K562 (cell line): ENCODE measurements around the gene ZNF750. TPM values are rescaled to one million over a fixed set of nuclear protein-coding genes. Genes with fewer than 3 reads are reported as not detected.

Experiments
- ATAC-seq: fragments of 200-7000 bp; cut with Tn5 transposase; 3 replicates; pipeline ENCODE4 v1.9.1; 2020; ENCODE audit warnings: moderate library complexity
- BruUV-seq: library from RNA; stranded (reverse); fragments of 400-500 nt; replicated peaks from 2 replicates; lab custom pipeline; 2021; lab: Mats Ljungman, UMichigan
- CTCF ChIA-PET: fragments of 300-600 bp; formaldehyde crosslinking; extraction: SDS; loops from one replicate; lab custom pipeline; 2021; ENCODE audit warnings: low intra/inter-chr PET ratio; lab: Yijun Ruan, JAX
- POLR2A ChIA-PET: fragments of 300-600, 350-650 bp; sonication (Branson Sonifier 250); formaldehyde crosslinking; extraction: SDS; loops from one replicate; lab custom pipeline; 2021; ENCODE audit warnings: antibody characterized with exemption, inconsistent platforms; lab: Yijun Ruan, JAX
- DNase-seq, 4 experiments: peaks; one replicate each; pipeline versions ENCODE4 v3.0.0 to v3.0.0-alpha.2; 2011 to 2018; ENCODE audit warnings: low spot score in 3 of 4, mixed read lengths in 3 of 4; ENCODE audit errors: extremely low read depth in 1 of 4
- FAIRE-seq: peaks from 2 replicates; lab custom pipeline; 2011; peaks lifted over from hg19 to GRCh38; lab: Jason Lieb, UNC
- H2AFZ ChIP-seq: 2 replicates; pipeline ENCODE4 v1.6.0; 2011; ENCODE audit warnings: low read depth, low read length, control low read depth, inconsistent platforms
- H3K27ac ChIP-seq: fragments of 200-600 bp; 3 replicates; pipeline ENCODE4 v1.8.0; 2011; ENCODE audit warnings: low read depth, mild to moderate bottlenecking, control low read depth, inconsistent platforms, low read length, moderate library complexity, mixed read lengths; ENCODE audit errors: extremely low read depth
- H3K27me3 ChIP-seq, 2 experiments: fragments of 300-600 bp in 1 of 2; 2 replicates in 1 of 2; 3 replicates in 1 of 2; pipeline versions ENCODE4 v1.6.0 to v1.8.0; 2011; ENCODE audit warnings: inconsistent platforms in 2 of 2, low read length in 2 of 2, mild to moderate bottlenecking in 1 of 2, mixed read lengths in 1 of 2, moderate library complexity in 1 of 2; ENCODE audit not compliant: control insufficient read depth in 2 of 2, insufficient read depth in 2 of 2
- H3K36me3 ChIP-seq: fragments of 300-600 bp; 3 replicates; pipeline ENCODE4 v1.8.0; 2011; ENCODE audit warnings: mild to moderate bottlenecking, low read length, inconsistent platforms; ENCODE audit not compliant: control insufficient read depth, insufficient read depth
- H3K4me1 ChIP-seq, 2 experiments: fragments of 200-600 bp in 1 of 2; replicated peaks in 1 of 2; 2 replicates in 1 of 2; 3 replicates in 1 of 2; pipeline versions ENCODE4 v1.5.1 to v1.8.0; 2011; ENCODE audit warnings: inconsistent platforms in 2 of 2, low read length in 2 of 2, mild to moderate bottlenecking in 1 of 2, mixed read lengths in 1 of 2, moderate library complexity in 1 of 2; ENCODE audit not compliant: control insufficient read depth in 2 of 2, insufficient read depth in 2 of 2
- H3K4me2 ChIP-seq: 2 replicates; pipeline ENCODE4 v1.6.1; 2011; ENCODE audit warnings: low read length, control low read depth, inconsistent platforms, mixed read lengths; ENCODE audit not compliant: insufficient read depth
- H3K4me3 ChIP-seq: fragments of 200-600 bp; sonication (generic), shearing (Covaris generic); 2 replicates; pipeline ENCODE4 v1.5.1; 2016; ENCODE audit warnings: control low read depth, inconsistent platforms
- H3K79me2 ChIP-seq: fragments of 200-600 bp; 3 replicates; pipeline ENCODE4 v1.8.0; 2011; ENCODE audit warnings: low read length, inconsistent platforms; ENCODE audit not compliant: control insufficient read depth, insufficient read depth
- H3K9ac ChIP-seq, 2 experiments: 2 replicates each; pipeline versions ENCODE4 v1.6.0 to v1.6.1; 2011; ENCODE audit warnings: low read depth in 2 of 2, low read length in 2 of 2, control low read depth in 1 of 2, inconsistent platforms in 1 of 2, mild to moderate bottlenecking in 1 of 2, mixed read lengths in 1 of 2; ENCODE audit not compliant: insufficient read depth in 1 of 2
- H3K9me1 ChIP-seq: one replicate; pipeline ENCODE4 v1.6.0; 2011; ENCODE audit warnings: inconsistent platforms, mild to moderate bottlenecking, low read length, moderate library complexity; ENCODE audit not compliant: control insufficient read depth, insufficient read depth
- H3K9me3 ChIP-seq: replicated peaks from 2 replicates; pipeline ENCODE4 v1.5.1; 2011; ENCODE audit warnings: low read depth, low read length, inconsistent platforms; ENCODE audit not compliant: control insufficient read depth, insufficient read depth
- H4K20me1 ChIP-seq: replicated peaks from 2 replicates; pipeline ENCODE4 v1.6.1; 2011; ENCODE audit warnings: low read length, inconsistent platforms, mixed read lengths; ENCODE audit not compliant: control insufficient read depth, insufficient read depth
- BRCA1 ChIP-seq, 2 experiments: fragments of 450-650 bp in 1 of 2; sonication (generic) in 1 of 2; formaldehyde crosslinking in 1 of 2; IDR thresholded peaks; 2 replicates each; pipeline versions ENCODE4 v1.5.0 to v1.6.1; 2017 to 2020; ENCODE audit warnings: mild to moderate bottlenecking in 1 of 2, missing genetic modification reagents in 1 of 2
- CBX8 ChIP-seq: fragments of 200-600 bp; sonication (generic); IDR thresholded peaks from 2 replicates; pipeline ENCODE4 v1.6.1; 2012; ENCODE audit warnings: borderline replicate concordance, mixed run types, low read depth, mild to moderate bottlenecking, moderate library complexity, mixed read lengths, low read length, control low read depth, inconsistent platforms; ENCODE audit not compliant: poor library complexity, severe bottlenecking; ENCODE audit errors: extremely low read depth
- CEBPG ChIP-seq, 3 experiments: fragments of 200-800 bp in 1 of 3; sonication (Bioruptor generic) in 1 of 3; sonication (generic) in 1 of 3; formaldehyde crosslinking in 1 of 3; IDR thresholded peaks in 2 of 3; conservative IDR thresholded peaks in 1 of 3; 2 replicates each; pipeline versions ENCODE4 v1.6.1 to v1.8.0; 2016 to 2022; ENCODE audit warnings: missing compliant biosample characterization in 2 of 3, missing genetic modification characterization in 2 of 3, mild to moderate bottlenecking in 1 of 3, missing genetic modification reagents in 1 of 3
- CREBBP ChIP-seq: IDR thresholded peaks from one replicate; pipeline ENCODE4 v1.6.1; 2012; ENCODE audit warnings: low read depth, mild to moderate bottlenecking, control low read depth, inconsistent platforms, low read length
- FOXK1 ChIP-seq: sonication (generic); formaldehyde crosslinking; IDR thresholded peaks from 2 replicates; pipeline ENCODE4 v1.8.0; 2022; ENCODE audit warnings: missing genetic modification reagents, mild to moderate bottlenecking, borderline replicate concordance
- HDAC8 ChIP-seq: fragments of 450-650 bp; IDR thresholded peaks from 2 replicates; pipeline ENCODE4 v1.6.1; 2016; ENCODE audit warnings: mild to moderate bottlenecking, missing genetic modification characterization, moderate library complexity, missing compliant biosample characterization
- HNRNPLL ChIP-seq: fragments of 200-400 bp; formaldehyde crosslinking; IDR thresholded peaks from 2 replicates; pipeline ENCODE4 v1.6.1; 2017; ENCODE audit warnings: low read length, low read depth, mild to moderate bottlenecking; ENCODE audit not compliant: poor library complexity, severe bottlenecking
- KLF13 ChIP-seq: fragments of 450-650 bp; IDR thresholded peaks from 2 replicates; pipeline ENCODE4 v1.6.1; 2016; ENCODE audit warnings: missing genetic modification characterization, low read depth, mild to moderate bottlenecking, missing compliant biosample characterization, moderate library complexity, borderline replicate concordance
- MBD2 ChIP-seq: sonication (generic); IDR thresholded peaks from 2 replicates; pipeline ENCODE4 v1.6.1; 2016; ENCODE audit warnings: low read depth, borderline replicate concordance
- MEIS2 ChIP-seq: fragments of 450-650 bp; IDR thresholded peaks from 2 replicates; pipeline ENCODE4 v1.6.1; 2014; ENCODE audit warnings: mild to moderate bottlenecking; ENCODE audit not compliant: partially characterized antibody
- POLR2A ChIP-seq: fragments of 450-650 bp; conservative IDR thresholded peaks from 2 replicates; pipeline ENCODE4 v1.6.1; 2016
- SNIP1 ChIP-seq: fragments of 450-650 bp; IDR thresholded peaks from 2 replicates; pipeline ENCODE4 v1.7.1; 2017; ENCODE audit warnings: low read depth, mild to moderate bottlenecking
- THRAP3 ChIP-seq: fragments of 450-650 bp; IDR thresholded peaks from 2 replicates; pipeline ENCODE4 v1.6.1; 2016; ENCODE audit warnings: mild to moderate bottlenecking, inconsistent platforms, borderline replicate concordance
- ZNF239 ChIP-seq: fragments of 250-450 bp; sonication (Bioruptor Pico); IDR thresholded peaks from 2 replicates; pipeline ENCODE4 v1.4.0; 2020; ENCODE audit warnings: mild to moderate bottlenecking
- ZNF644 ChIP-seq: fragments of 200-800 bp; sonication (Bioruptor generic); IDR thresholded peaks from 2 replicates; pipeline ENCODE4 v1.6.1; 2016; ENCODE audit warnings: low read depth, missing genetic modification characterization, missing compliant biosample characterization
- WGBS: fragments of 100-300 bp; shearing (Covaris generic); methylation state at CpG from one replicate; pipeline ENCODE4 v1.1.6; 2016; ENCODE audit warnings: low coverage, mixed read lengths; ENCODE audit not compliant: insufficient coverage; ENCODE audit errors: missing lambda C conversion rate; 5-methylcytosine and 5-hydroxymethylcytosine counted together
- in situ Hi-C: fragments of 300-500 bp; cut with MboI; formaldehyde crosslinking; loops from 4 replicates; pipeline ENCODE4 v1.15.0; 2018; ENCODE audit warnings: inconsistent platforms, mixed read lengths
- intact Hi-C: fragments of 100-400 bp; cut with micrococcal nuclease; formaldehyde crosslinking; loops from 2 replicates; pipeline ENCODE4 v1.14.2; 2022
- polyA plus RNA-seq, 8 experiments: library from polyadenylated mRNA; depleted of rRNA in 4 of 8; stranded (reverse) in 5 of 8; unstranded in 3 of 8; fragments of >200 nt; fragmentation: Nextera tagmentation in 2 of 8; fragmentation: Illumina TruSeq in 1 of 8; extraction: Ambion mirVana in 2 of 8; extraction: Trizol in 1 of 8; gene quantifications; 2 replicates each; pipeline versions ENCODE4 v1.2.1 to v1.2.3, GENCODE V29; 2011 to 2014; ENCODE audit warnings: inconsistent platforms in 1 of 8, missing spikeins in 1 of 8
- total RNA-seq, 7 experiments: library from RNA; depleted of rRNA in 6 of 7; stranded (reverse); fragments of >200 nt in 6 of 7; fragmentation: Illumina TruSeq in 2 of 7; extraction: Trizol in 2 of 7; gene quantifications; 2 replicates each; pipeline versions ENCODE4 v1.2.1 to v1.2.3, GENCODE V29; 2011 to 2021; ENCODE audit warnings: low replicate concordance in 1 of 7
- TF ChIP-seq, protein P1 (sequence below): fragments of 450-650 bp; IDR thresholded peaks from 2 replicates; pipeline ENCODE4 v1.6.1; 2016
- TF ChIP-seq, protein P2 (sequence below), 2 experiments: fragments of 450-650 bp in 1 of 2; sonication (generic) in 1 of 2; formaldehyde crosslinking in 1 of 2; IDR thresholded peaks in 1 of 2; conservative IDR thresholded peaks in 1 of 2; 2 replicates each; pipeline versions ENCODE4 v1.6.1 to v1.8.1; 2016 to 2023; ENCODE audit warnings: mild to moderate bottlenecking in 2 of 2, moderate library complexity in 2 of 2, inconsistent platforms in 1 of 2, missing genetic modification reagents in 1 of 2

The ZNF750 gene
- total and polyA plus RNA-seq, 9 of the 15 experiments (the other 6 are each of a cell fraction or from before 2014, with no cell fraction given): not detected

DNA sequence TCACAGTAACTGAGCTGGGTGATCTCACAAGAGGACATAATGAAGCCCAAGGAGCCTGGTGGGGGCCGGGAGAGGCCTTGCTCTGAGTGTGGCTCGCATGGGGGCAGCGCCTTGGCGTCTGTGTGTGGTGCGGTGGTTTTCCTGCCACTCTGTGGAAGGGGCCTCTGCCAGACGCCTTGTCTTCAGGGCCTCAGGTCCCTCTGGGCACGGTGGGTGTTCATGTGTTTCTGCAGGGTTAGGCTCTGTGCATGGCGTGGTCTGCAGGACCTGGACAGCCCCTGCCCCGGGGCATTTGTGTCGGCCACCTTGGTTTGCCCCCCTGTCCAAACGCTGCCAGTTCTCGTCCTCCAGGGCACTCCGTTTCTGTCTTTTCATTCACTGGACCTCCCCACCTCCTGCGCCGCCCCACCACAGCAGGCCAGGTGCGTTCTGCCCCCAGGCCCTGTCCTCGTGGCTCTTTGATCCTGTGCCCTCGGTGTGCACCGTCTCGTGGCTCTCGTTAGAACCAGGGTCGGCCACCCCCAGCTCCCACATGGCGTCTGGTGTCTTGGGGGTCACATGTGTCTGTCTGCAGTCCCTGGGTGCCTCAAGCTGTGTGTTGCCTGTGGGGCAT lies 43.7 kb upstream of the ZNF750 start (continued):
- TF ChIP-seq SNIP1: no peak
- TF ChIP-seq ZNF644 (tag): no peak

DNA sequence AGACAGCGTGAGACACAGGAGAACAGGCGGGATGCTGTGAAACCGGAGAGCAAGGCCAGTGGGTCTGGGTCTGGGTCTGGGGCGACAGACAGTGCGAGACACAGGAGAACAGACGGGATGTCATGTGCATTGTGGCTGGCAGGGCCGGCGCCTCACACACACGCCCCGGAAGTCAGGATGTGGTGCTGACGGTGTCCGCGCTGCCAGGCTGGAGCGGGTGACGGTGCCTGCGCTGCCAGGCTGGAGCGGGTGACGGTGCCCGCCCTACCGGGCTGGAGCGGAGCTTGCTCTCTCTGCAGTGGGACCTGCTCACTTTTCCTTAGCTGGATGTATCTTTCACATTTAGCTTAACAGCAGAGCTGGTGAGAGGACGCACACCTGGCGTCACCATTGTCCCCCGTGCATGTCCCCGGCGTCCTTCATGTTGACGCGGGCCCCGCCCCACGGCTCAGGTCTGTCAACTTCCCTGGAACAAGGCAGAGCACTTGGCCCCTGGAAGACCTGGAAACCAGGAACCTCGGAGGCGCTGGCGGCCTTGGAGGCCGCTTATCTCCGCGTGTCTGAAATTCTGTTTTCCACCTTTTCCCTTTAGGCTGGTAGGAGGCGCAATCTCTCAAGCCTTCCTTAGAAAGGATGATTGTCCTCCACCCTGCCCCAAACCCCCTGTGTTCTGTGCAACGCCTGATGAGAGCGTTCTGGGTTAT lies 43.0 kb upstream of the ZNF750 start:
- no peak for ATAC-seq
- Histone ChIP-seq H3K9me1 (no peaks in the 10 kb centered on the region), H3K27ac (no peak overlapping the region), H3K4me1 (peaks cover 33 to 71% of the 10 kb centered on the region in 2 experiments), H3K9me3 (no peaks in the 10 kb centered on the region), H3K4me2 (no peak overlapping the region), H3K4me3 (no peak overlapping the region), H3K36me3 (peaks cover 26% of the 10 kb centered on the region; the same call in 2 of the 3 replicates), H4K20me1 (no peaks in the 10 kb centered on the region), H3K27me3 (no peaks in the 10 kb centered on the region), H2AFZ (no peak overlapping the region), H3K9ac (peak overlapping the region in 1 of 2 experiments; percentile 80; a peak in 2 of 4 replicates), H3K79me2 (peaks cover 47% of the 10 kb centered on the region)
- no TSS peak for BruUV-seq
- ChIA-PET POLR2A (interaction anchor here (0.6 kb wide), 1 partner anchor 50 kb away, joined by 4 read pairs; no protein-coding TSS in a partner anchor), CTCF (no interaction called here)
- FAIRE-seq: no peak
- in situ Hi-C loops (no loop called here), intact Hi-C loops (no loop called here)
- 95% methylated on average over 33 of the region's 39 CpGs for WGBS
- peak in 1 of 4 experiments; percentile 18 for DNase-seq
- TF ChIP-seq, protein P1, sequence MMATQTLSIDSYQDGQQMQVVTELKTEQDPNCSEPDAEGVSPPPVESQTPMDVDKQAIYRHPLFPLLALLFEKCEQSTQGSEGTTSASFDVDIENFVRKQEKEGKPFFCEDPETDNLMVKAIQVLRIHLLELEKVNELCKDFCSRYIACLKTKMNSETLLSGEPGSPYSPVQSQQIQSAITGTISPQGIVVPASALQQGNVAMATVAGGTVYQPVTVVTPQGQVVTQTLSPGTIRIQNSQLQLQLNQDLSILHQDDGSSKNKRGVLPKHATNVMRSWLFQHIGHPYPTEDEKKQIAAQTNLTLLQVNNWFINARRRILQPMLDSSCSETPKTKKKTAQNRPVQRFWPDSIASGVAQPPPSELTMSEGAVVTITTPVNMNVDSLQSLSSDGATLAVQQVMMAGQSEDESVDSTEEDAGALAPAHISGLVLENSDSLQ: no peak
- no peak for TF ChIP-seq HNRNPLL
- no peak for TF ChIP-seq FOXK1 (CRISPR knock-in tag)
- no peak for TF ChIP-seq MEIS2
- TF ChIP-seq HDAC8: no peak
- TF ChIP-seq MBD2: no peak
- no peak for TF ChIP-seq CREBBP
- no peak for TF ChIP-seq THRAP3
- TF ChIP-seq CBX8: no peak
- TF ChIP-seq POLR2A: no peak
- no peak for TF ChIP-seq ZNF239 (CRISPR knock-in tag)
- TF ChIP-seq BRCA1 (IDR thresholded peaks at IDR 0.05): no peak
- TF ChIP-seq BRCA1 (CRISPR knock-in tag; IDR thresholded peaks at IDR 0.05): no peak
- no peak for TF ChIP-seq CEBPG (CRISPR knock-in tag; IDR thresholded peaks at IDR 0.05)
- TF ChIP-seq CEBPG (tag; conservative IDR thresholded peaks at IDR 0.05 in 1 of 2, IDR thresholded peaks at IDR 0.05 in 1 of 2): no peak
- no peak for TF ChIP-seq KLF13 (tag)
- TF ChIP-seq, protein P2, sequence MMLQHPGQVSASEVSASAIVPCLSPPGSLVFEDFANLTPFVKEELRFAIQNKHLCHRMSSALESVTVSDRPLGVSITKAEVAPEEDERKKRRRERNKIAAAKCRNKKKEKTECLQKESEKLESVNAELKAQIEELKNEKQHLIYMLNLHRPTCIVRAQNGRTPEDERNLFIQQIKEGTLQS (IDR thresholded peaks at IDR 0.05): peak; percentile 39; the same call in 1 of the 2 replicates
- TF ChIP-seq, protein P2 (CRISPR knock-in tag; conservative IDR thresholded peaks at IDR 0.05): no peak
